Measurements from ENCODE around the gene TMEM39B. TPM values are rescaled to one million over a fixed set of nuclear protein-coding genes. Genes with fewer than 3 reads are reported as not detected.

The TMEM39B gene
- total and polyA plus RNA-seq, 2 experiments from 2014 or later, result 10.1 to 17.8 TPM

DNA sequence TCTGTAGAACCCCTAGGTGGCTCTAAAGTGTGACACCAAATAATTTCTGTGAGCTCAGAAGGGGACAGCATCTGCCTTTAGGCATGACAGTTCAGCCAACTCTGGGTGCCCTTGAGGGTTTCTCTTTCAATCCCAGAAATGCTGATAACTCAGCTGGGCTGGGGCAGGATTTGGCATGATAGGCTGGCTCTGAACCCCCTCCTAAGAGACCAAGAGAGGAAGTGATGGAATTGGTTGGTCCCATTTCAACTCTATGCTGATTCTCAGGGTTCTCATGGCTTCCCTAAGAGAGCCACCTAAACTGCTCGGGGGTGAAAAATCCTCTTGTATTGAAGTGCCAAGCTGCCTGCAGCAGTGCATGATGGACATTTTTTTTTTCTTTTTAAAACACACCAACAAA, 28.5 kb upstream of the TMEM39B start (continued):
- TF ChIP-seq, protein P1, sequence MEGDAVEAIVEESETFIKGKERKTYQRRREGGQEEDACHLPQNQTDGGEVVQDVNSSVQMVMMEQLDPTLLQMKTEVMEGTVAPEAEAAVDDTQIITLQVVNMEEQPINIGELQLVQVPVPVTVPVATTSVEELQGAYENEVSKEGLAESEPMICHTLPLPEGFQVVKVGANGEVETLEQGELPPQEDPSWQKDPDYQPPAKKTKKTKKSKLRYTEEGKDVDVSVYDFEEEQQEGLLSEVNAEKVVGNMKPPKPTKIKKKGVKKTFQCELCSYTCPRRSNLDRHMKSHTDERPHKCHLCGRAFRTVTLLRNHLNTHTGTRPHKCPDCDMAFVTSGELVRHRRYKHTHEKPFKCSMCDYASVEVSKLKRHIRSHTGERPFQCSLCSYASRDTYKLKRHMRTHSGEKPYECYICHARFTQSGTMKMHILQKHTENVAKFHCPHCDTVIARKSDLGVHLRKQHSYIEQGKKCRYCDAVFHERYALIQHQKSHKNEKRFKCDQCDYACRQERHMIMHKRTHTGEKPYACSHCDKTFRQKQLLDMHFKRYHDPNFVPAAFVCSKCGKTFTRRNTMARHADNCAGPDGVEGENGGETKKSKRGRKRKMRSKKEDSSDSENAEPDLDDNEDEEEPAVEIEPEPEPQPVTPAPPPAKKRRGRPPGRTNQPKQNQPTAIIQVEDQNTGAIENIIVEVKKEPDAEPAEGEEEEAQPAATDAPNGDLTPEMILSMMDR (conservative IDR thresholded peaks at IDR 0.05; ENCODE audit: low read depth in 2 of 2), result no peak
- TF ChIP-seq CREB1 (CRISPR knock-in tag; IDR thresholded peaks at IDR 0.05; ENCODE audit: low read depth) (no peak), STAT1 (IDR thresholded peaks at IDR 0.05; ENCODE audit: unreplicated experiment) (no peak), EZH2 (IDR thresholded peaks at IDR 0.05; ENCODE audit: low read depth, unreplicated experiment) (no peak), NANOG (IDR thresholded peaks at IDR 0.05; ENCODE audit: borderline replicate concordance) (no peak), EZH2phosphoT487 (IDR thresholded peaks at IDR 0.05; ENCODE audit: unreplicated experiment) (no peak)
- TF ChIP-seq, protein P2, sequence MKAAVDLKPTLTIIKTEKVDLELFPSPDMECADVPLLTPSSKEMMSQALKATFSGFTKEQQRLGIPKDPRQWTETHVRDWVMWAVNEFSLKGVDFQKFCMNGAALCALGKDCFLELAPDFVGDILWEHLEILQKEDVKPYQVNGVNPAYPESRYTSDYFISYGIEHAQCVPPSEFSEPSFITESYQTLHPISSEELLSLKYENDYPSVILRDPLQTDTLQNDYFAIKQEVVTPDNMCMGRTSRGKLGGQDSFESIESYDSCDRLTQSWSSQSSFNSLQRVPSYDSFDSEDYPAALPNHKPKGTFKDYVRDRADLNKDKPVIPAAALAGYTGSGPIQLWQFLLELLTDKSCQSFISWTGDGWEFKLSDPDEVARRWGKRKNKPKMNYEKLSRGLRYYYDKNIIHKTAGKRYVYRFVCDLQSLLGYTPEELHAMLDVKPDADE (IDR thresholded peaks at IDR 0.05), result no peak

DNA sequence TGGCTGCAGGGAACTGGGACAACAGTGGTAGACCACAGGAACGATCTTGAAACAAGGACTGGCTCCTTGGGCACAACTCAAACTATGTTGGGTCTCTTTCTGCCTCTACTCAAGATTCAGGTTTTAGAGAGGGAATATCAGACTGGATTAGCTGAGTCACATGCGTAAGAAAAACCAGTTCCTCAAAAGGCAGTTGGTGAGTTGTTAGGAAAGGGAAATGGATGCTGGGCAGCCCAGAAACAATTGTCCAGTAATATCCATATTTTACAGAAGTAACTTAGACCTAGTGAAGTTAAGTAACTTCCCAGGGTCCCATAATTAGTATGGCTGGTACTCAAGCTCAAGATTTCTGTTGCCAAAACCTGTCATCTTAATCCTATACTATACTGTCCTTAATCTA, 27.0 kb upstream of the TMEM39B start:
- Histone ChIP-seq H3K27ac (ENCODE audit: low read depth) (no peak overlapping the region; the same call in 1 of the 2 replicates), H3K27me3 (ENCODE audit: insufficient read depth) (no peaks in the 10 kb centered on the region), H4K20me1 (replicated peaks; ENCODE audit: insufficient read depth) (peaks cover 28% of the 10 kb centered on the region), H3K4me3 (no peak overlapping the region), H3F3A (replicated peaks; ENCODE audit: low read depth) (peaks cover 22% of the 10 kb centered on the region), H3K4me2 (no peak overlapping the region), H3K9me2 (ENCODE audit: insufficient read depth) (no peaks in the 10 kb centered on the region), H2AFZ (no peak overlapping the region), H3K79me2 (replicated peaks; ENCODE audit: insufficient read depth) (peaks cover 5% of the 10 kb centered on the region), H3K4me1 (ENCODE audit: insufficient read depth) (no peaks in the 10 kb centered on the region), H3K36me3 (ENCODE audit: insufficient read depth) (peaks cover 77% of the 10 kb centered on the region)
- Mint-ChIP-seq H3K27me3 (ENCODE audit: insufficient read depth, low read depth, poor library complexity) (peaks cover 2% of the 10 kb centered on the region), H3K4me3 (no peak overlapping the region), H3K4me1 (no peaks in the 10 kb centered on the region), H3K27ac (no peak overlapping the region), H3K36me3 (ENCODE audit: low read depth) (peaks cover 38% of the 10 kb centered on the region), H3K9me3 (no peaks in the 10 kb centered on the region)
- DNase-seq (ENCODE audit: low spot score), result no peak
- no peak for ATAC-seq
- no peak for TF ChIP-seq NANOG (IDR thresholded peaks at IDR 0.05; ENCODE audit: borderline replicate concordance)
- TF ChIP-seq, protein P2 (IDR thresholded peaks at IDR 0.05), result no peak

DNA sequence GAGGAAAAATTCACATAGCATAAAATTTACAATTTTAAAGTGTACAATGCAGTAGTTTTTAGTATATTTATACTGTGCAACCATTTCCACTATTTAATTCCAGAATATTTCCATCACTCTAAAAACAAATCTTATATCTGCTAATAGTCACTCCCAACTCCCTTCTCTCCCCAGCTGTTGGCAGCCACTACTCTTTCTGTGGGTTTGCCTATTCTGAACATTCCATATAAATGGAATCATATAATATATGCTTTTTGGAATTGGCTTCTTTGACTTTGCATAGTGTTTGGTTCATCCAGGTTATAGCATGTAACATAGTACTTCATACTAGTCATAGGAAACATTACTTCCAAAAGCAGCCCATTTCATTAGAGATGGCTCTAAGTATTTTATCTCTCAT, 25.0 kb upstream of the TMEM39B start:
- Histone ChIP-seq H2AFZ (no peak overlapping the region), H3K9me2 (ENCODE audit: insufficient read depth) (no peaks in the 10 kb centered on the region), H3K27ac (ENCODE audit: low read depth) (no peak overlapping the region), H3K36me3 (ENCODE audit: insufficient read depth) (peaks cover 75% of the 10 kb centered on the region), H3K27me3 (ENCODE audit: insufficient read depth) (no peaks in the 10 kb centered on the region), H3F3A (replicated peaks; ENCODE audit: low read depth) (peaks cover 22% of the 10 kb centered on the region), H3K4me2 (no peak overlapping the region), H3K4me1 (ENCODE audit: insufficient read depth) (no peaks in the 10 kb centered on the region), H3K4me3 (no peak overlapping the region), H4K20me1 (replicated peaks; ENCODE audit: insufficient read depth) (peaks cover 40% of the 10 kb centered on the region), H3K79me2 (replicated peaks; ENCODE audit: insufficient read depth) (peaks cover 3% of the 10 kb centered on the region; the same call in 1 of the 2 replicates)
- H3K27ac Mint-ChIP-seq, result no peak overlapping the region
- H3K27me3 Mint-ChIP-seq (ENCODE audit: insufficient read depth, low read depth, poor library complexity), result no peaks in the 10 kb centered on the region
- ATAC-seq (no peak), DNase-seq (ENCODE audit: low spot score) (no peak)
- no peaks in the 10 kb centered on the region for H3K9me3 Mint-ChIP-seq
- no peak overlapping the region for H3K4me3 Mint-ChIP-seq
- H3K4me1 Mint-ChIP-seq, result no peaks in the 10 kb centered on the region; the same call in 2 of the 3 replicates
- H3K36me3 Mint-ChIP-seq (ENCODE audit: low read depth), result peaks cover 56% of the 10 kb centered on the region
- TF ChIP-seq EZH2phosphoT487 (IDR thresholded peaks at IDR 0.05; ENCODE audit: unreplicated experiment) (no peak), ZNF331 (CRISPR knock-in tag; IDR thresholded peaks at IDR 0.05; ENCODE audit: low read depth) (no peak), EZH2 (IDR thresholded peaks at IDR 0.05; ENCODE audit: low read depth, unreplicated experiment) (no peak), STAT1 (IDR thresholded peaks at IDR 0.05; ENCODE audit: unreplicated experiment) (no peak), NANOG (IDR thresholded peaks at IDR 0.05; ENCODE audit: borderline replicate concordance) (no peak), ZNF114 (CRISPR knock-in tag; IDR thresholded peaks at IDR 0.05) (no peak), CREB1 (CRISPR knock-in tag; IDR thresholded peaks at IDR 0.05; ENCODE audit: low read depth) (no peak)
- TF ChIP-seq, protein P1 (conservative IDR thresholded peaks at IDR 0.05; ENCODE audit: low read depth in 2 of 2), result no peak
- TF ChIP-seq, protein P2 (IDR thresholded peaks at IDR 0.05), result no peak

Measured in GM23338 (cell line).